Measurements from ENCODE around the gene MACROH2A2. TPM values are rescaled to one million over a fixed set of nuclear protein-coding genes. Genes with fewer than 3 reads are reported as not detected.

Gene MACROH2A2
- total and polyA plus RNA-seq, 7 donors: 4.8 to 19.4 (median 10.4) TPM

- DNase-seq: no peak
- intact Hi-C loops (cut with DNase I): no loop called here
- no peaks in the 10 kb centered on the region for H3K9me3 ChIP-seq
- TF ChIP-seq POLR2AphosphoS5 (IDR thresholded peaks at IDR 0.05) (no peak), EP300 (IDR thresholded peaks at IDR 0.05) (no peak), POLR2A (IDR thresholded peaks at IDR 0.05) (no peak), CTCF (IDR thresholded peaks at IDR 0.05) (no peak)
- 82 to 92% methylated on average over 18 of the region's 18 CpGs for WGBS, 2 donors
- no peaks in the 10 kb centered on the region for H3K4me1 ChIP-seq
- H3K27ac ChIP-seq: no peak overlapping the region
- no peaks in the 10 kb centered on the region for H3K27me3 ChIP-seq
- H3K4me3 ChIP-seq: no peak overlapping the region
- H3K36me3 ChIP-seq: peaks cover 4 to 54% (median 26%) of the 10 kb centered on the region in 4 donors
Measured at GRCh38 chr10:70109064-70109729, 56.6 kb downstream of the MACROH2A2 start.

- H3K27me3 ChIP-seq: no peaks in the 10 kb centered on the region
- DNase-seq: no peak
- no peak overlapping the region for H3K4me3 ChIP-seq
- no peak for TF ChIP-seq POLR2A (IDR thresholded peaks at IDR 0.05)
- TF ChIP-seq EP300 (IDR thresholded peaks at IDR 0.05): no peak
- TF ChIP-seq CTCF (IDR thresholded peaks at IDR 0.05): no peak
- no peak for TF ChIP-seq POLR2AphosphoS5 (IDR thresholded peaks at IDR 0.05)
- no peaks in the 10 kb centered on the region for H3K4me1 ChIP-seq
- WGBS, 2 donors: 95 to 96% methylated on average over 22 of the region's 22 CpGs
- intact Hi-C loops (cut with DNase I): no loop called here
- H3K27ac ChIP-seq: no peak overlapping the region
- H3K36me3 ChIP-seq: peaks cover 4 to 66% (median 34%) of the 10 kb centered on the region in 4 donors
- H3K9me3 ChIP-seq: no peaks in the 10 kb centered on the region
Measured at GRCh38 chr10:70111496-70111895, 58.9 kb downstream of the MACROH2A2 start.

- intact Hi-C loops (cut with DNase I): no loop called here
- WGBS, 2 donors: 89 to 94% methylated on average over 8 of the region's 8 CpGs
- H3K27ac ChIP-seq: no peak overlapping the region
- H3K4me3 ChIP-seq: no peak overlapping the region
- no peaks in the 10 kb centered on the region for H3K9me3 ChIP-seq
- DNase-seq: no peak
- H3K36me3 ChIP-seq: peaks cover 4 to 66% (median 34%) of the 10 kb centered on the region in 4 donors
- H3K4me1 ChIP-seq: no peaks in the 10 kb centered on the region
- no peaks in the 10 kb centered on the region for H3K27me3 ChIP-seq
- TF ChIP-seq POLR2A (IDR thresholded peaks at IDR 0.05): no peak
- TF ChIP-seq CTCF (IDR thresholded peaks at IDR 0.05): no peak
- no peak for TF ChIP-seq POLR2AphosphoS5 (IDR thresholded peaks at IDR 0.05)
- no peak for TF ChIP-seq EP300 (IDR thresholded peaks at IDR 0.05)
Measured at GRCh38 chr10:70112071-70112470, 59.4 kb downstream of the MACROH2A2 start.

- intact Hi-C loops (cut with DNase I): no loop called here
- Histone ChIP-seq H3K9me3 (no peaks in the 10 kb centered on the region), H3K4me3 (no peak overlapping the region), H3K36me3 (peaks cover 4 to 73% (median 40%) of the 10 kb centered on the region in 4 donors), H3K27ac (no peak overlapping the region), H3K27me3 (no peaks in the 10 kb centered on the region), H3K4me1 (no peaks in the 10 kb centered on the region)
- 96 to 97% methylated on average over 15 of the region's 15 CpGs for WGBS, 2 donors
- DNase-seq: no peak
- TF ChIP-seq POLR2A (IDR thresholded peaks at IDR 0.05) (no peak), POLR2AphosphoS5 (IDR thresholded peaks at IDR 0.05) (no peak), CTCF (IDR thresholded peaks at IDR 0.05) (no peak), EP300 (IDR thresholded peaks at IDR 0.05) (no peak)
Measured at GRCh38 chr10:70114902-70115301, 62.3 kb downstream of the MACROH2A2 start.
